NCI-H1436 treated with DMSO at 0.1 percent for 48 hours (cell line): Measurements from ENCODE around the gene IFIT2.
"Not testable (repeated sequence)": the region's sequence is repeated elsewhere in the genome, so short reads cannot be mapped to it uniquely, and the experiment has no call there.

Experiments used
- DNase-seq: peaks from one replicate; lab custom pipeline; 2025; lab: John Stamatoyannopoulos, UW

Gene IFIT2

DNA sequence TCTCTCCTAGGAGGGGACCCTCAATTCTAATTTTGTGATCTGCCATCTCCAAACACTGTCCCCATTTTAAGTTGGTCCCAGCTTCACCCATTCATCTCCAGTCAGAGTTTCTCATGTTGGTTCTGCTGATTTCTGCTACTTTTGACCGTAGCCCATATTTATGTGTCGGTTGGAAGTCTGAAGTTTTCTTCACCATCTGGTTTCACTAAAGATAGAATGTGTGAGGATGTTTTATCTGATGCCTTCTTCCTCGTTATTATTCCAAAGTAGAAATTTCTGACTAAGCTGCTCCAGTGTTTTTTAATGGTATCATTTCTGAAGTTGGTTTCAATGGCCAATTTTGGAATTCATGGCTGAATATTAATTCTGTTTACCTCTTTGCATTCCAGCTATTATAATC lies 21.3 kb upstream of the IFIT2 start:
- DNase-seq: no peak

DNA sequence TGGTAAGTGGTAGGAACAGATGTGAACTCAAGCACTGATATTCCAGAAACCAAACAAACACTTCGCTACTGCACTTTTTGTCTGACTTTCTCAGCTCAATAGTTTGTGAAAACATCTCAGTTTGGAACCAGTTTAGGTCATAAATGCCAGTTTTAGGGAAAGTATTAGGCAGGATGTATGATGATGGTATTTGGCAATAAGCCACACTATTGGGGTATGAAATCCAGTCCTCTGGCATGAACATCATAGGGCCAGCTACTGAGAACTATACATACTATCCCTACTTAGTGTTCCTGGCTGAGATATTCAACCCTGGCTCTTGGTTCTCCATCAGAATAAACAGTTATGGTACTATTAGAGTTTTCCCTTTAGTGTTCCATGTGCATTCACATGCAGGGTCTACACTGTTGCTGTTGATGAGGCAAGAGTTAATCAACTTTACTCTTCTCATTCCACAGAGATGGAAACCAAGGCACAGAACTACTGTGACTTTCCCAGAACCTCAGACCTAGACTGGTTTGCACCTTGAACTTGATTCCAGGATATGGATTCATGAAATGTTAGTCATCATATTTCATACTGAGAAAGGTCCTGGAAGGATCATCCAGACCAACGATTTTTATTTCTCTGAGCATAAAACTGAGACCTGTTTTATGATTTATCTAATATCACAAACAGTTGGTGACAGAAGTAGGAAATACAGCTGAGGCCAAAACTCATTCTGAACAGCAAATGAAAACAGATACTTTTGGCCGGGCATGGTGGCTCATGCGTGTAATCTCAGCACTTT lies 20.0 kb upstream of the IFIT2 start:
- no peak for DNase-seq

DNA sequence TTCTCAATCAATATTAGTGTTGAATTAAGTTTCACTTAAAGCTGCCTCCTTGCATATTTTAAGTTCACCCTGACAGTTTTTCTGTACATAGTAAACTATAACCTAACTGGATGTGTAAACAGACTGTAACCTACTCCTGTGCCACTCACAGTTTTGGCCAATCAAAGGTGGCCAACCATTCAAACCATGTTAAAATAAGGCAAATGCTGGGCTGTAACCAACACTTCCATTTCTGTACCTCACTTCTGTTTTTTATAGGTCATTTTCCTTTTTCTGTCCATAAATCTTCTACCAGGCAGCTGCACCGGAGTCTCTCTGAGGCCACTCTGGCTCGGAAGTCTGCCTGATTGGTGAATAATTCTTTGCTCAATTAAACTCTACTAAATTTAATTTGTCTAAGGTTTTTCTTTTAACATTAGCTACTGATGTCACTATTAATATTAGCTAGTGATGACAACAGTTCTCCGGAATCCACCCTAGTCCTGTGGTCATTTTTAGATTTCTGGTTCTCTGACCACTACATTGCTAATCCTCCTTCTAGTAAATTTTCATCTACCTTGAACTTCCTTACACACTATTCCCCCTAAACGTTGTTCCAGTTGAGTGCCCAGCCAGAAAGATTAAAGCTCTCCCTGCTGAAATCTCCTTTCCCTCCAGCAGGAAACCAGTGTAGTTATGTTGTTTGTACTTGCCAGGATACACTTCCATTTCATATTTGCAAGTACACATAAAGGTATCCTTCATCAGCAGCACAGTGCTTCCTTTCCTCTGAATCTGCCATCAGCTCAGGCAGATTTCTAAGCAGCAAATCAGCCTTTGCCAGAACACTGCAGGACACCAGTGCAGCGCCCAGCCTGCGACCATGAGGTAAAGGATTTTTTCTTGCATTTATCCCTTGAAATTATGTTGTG lies 18.6 kb upstream of the IFIT2 start:
- no peak for DNase-seq

DNA sequence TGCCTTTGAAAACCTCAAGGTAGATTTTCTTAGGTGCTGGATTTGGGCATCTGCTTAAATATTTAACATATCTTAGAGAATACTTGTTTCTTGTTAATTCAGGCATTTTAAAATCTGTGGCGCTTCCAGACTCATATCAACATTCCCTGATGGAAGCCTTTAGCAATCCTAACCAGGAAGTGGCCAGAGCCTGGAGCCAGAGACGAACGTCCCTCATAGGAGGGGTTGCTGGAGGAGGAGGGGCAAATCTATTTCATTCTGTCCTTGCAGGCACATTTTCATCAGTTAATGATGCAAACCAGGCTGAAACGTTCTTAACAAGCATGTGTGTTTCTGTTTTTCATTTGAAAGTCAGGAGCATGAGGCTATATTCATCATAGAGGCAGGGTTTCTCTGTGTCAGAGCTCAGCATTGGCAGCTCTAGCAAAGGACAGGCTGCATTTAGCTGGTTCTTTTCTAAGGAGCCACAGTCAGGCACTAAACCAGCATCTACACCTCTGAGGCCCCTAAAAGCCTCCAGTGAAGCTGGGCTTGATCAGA lies 17.8 kb upstream of the IFIT2 start:
- DNase-seq: no peak

DNA sequence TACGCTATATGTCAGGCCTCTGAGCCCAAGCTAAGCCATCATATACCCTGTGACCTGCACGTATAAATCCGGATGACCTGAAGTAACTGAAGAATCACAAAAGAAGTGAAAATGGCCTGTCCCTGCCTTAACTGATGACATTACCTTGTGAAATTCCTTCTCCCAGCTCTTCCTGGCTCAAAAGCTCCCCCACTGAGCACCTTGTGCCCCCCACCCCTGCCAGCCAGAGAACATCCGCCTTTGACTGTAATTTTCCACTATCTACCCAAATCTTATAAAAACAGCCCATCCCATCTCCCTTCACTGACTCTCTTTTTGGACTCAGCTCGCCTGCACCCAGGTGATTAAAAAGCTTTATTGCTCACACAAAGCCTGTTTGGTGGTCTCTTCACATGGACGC lies 17.1 kb upstream of the IFIT2 start:
- not testable (repeated sequence) for DNase-seq

DNA sequence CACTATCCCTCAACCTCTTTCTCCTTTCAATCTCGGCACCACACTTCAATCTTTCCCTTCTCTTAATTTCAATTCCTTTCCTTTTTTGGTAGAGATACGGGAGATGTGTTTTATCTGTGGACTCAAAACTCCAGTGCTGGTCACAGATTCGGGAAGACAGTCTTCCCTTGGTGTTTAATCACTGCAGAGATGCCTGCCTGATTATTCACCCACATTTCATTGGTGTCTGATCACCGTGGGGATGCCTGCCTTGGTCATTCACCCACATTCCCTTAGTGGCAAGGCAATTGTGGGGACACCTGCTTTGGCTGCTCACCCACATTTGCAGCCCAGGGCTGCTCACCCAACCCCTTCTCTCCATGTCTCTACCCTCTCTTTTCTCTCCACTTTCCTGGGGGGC lies 16.5 kb upstream of the IFIT2 start:
- DNase-seq: not testable (repeated sequence)

DNA sequence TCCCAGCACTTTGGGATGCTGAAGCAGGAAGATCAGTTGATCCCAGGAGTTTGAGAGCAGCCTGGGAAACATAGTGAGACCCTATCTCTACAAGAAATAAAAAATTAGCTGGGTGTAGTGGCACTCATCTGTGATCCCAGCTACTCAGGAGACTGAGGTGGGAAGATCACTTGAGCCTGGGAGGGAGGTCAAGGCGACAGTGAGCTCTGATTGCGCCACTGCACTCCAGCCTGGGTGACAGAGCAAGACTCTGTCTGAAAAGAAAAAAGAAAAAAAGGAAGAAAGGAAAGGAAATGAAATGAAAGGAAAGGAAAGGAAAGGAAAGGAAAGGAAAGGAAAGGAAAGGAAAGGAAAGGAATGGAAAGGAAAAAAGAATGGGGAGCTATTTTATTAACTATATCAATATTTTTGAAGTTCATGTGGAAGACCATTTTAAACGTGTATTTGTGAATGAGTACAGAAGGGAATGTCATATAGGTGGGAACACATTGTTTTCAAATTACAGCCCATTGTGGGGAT lies 7.1 kb upstream of the IFIT2 start:
- DNase-seq: no peak

DNA sequence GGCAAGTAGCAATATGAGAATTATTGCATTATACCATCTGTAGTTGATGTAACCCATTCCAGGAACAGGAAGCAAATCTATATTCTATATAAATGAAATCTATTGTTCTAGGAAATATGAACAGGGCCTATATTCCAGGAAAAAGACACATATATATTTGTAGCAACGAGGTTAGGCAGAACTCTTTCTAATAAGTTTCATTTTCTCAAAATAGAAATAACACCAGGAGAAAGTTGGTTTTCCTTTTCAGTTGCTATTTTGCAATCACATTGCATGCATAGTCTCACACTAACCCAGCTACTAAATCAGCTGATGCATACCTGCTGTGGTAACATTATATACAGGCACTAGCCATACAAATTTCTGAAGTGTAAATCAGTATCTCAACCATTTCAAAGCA lies 6.2 kb upstream of the IFIT2 start:
- no peak for DNase-seq

DNA sequence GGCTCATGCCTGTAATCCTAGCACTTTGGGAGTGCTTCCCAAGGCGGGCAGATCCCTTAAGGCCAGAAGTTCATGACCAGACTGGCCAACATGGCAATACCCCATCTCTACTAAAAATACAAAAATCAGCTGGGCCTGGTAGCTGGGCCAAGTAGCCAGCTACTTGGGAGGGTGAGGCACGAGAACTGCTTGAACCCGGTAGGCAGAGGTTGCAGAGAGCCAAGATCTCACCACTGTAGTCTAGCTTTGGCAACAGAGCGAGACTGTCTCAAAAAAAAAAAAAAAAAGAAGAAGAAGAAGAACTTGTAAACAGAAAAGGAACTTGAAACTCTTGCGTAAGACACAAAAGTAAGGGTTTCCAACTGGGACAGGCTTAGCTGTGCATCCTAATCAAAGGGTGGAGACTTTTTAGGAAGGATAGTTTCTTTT lies 5.6 kb upstream of the IFIT2 start:
- DNase-seq: no peak

DNA sequence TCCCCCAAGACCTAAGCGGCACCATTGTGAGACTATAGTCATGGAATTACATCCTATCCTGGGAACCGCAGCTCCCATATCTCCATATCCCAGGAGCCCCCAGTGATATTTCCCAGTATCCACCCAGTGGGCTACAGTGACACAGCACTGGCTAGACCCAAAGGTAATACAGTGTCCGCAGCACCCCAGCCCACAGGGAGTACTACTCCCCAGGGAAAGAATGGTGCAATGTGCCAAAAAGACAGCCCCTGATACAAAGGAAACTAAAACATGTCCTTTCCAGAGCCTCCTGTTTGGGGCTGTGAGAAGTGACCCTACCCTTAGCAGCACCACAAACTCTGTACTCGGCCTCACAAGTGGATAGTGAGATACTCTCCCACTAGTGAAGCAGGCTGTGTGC lies 4.5 kb upstream of the IFIT2 start:
- DNase-seq: no peak

DNA sequence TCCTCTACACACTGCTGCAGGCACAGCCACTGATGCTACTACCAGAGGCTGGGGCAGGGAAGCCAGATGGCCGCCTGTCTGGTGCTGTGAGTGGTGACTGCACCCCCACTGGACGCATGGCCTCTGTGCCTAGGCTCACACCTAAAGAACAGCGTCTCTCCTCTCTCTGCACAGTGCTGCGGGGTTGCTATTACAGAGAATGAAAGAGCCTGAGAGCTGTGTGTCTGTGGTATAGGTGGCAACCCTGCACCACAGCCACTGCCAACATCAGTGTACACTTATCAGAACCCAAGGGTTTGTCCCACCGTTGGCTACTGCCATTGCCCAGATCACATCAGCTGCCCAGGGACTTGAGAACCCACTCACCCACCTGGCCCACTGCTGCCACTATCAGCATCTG lies 4.1 kb upstream of the IFIT2 start:
- no peak for DNase-seq

DNA sequence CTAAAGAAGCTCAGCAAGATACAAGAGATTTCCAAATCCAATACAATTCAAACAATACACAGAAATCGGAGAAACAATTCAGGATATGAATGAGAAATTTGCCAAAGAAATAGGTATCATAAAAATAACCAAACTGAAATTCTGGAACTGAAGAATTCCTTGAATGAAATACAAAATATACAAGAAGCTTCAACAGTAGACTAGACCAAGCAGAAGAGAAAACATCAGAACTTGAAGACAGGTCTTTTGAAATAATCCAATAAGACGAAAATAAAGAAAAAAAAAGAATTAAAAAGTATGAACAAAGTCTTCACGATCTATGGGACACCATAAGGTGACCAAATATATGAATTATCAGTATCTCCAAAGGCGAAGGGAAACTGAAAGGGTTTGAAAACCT lies 2.8 kb upstream of the IFIT2 start:
- DNase-seq: no peak

DNA sequence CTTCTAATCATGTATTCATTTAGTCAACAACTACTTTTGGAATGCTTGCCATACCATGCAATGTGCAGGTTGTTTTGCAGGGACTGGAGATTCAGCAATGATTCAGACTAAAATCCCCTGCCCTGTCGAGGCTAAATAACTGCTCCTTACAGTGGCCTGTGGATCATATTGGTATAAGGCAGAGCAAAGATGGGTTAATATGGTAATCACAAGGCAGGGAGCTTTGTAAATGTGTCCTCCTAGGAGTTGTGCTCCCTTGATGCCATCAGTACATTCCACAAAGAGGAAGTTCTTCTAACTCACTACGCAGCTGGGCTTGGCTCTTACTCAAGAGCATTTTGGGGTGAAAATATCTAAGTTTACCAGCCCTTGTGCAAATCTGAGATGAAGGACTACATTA lies 614 bp upstream of the IFIT2 start:
- no peak for DNase-seq

DNA sequence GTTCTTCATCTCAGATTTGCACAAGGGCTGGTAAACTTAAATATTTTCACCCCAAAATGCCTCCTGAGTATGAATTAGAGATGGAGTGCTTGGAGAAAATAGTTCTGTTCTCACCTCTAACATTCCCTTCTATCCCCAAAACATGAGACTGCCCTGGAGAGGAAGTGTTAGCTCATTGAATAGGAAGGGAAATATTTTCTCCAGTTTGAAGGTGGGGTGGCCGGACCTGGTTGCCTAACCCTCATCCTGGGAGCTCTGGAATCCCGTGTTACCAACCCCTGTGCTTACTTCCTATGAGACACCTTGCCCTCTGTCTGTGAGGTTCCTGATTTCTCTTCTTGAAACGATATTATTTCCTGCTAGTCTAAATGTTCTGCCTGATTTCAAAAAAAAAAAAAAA lies 779 bp downstream of the IFIT2 start:
- DNase-seq: no peak

DNA sequence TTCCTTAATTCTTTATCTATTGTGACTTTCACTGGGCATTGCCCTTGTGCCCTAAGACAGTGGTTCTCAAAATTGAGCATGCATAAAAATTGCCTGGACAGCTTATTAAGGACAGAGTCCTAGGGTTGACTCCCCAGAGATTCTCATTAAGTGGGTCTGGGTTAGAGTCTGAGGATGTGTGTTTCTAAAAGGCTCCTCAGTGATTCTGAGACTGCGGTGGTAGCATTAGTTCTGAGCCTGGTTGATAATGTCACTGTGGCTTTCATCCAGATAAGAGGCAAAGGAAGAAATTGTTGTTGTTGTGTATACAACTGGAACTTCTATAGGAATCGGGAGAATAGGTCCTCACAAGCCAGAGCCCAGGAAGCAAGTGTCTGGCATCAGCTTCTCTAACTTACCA lies 1.3 kb downstream of the IFIT2 start:
- no peak for DNase-seq

DNA sequence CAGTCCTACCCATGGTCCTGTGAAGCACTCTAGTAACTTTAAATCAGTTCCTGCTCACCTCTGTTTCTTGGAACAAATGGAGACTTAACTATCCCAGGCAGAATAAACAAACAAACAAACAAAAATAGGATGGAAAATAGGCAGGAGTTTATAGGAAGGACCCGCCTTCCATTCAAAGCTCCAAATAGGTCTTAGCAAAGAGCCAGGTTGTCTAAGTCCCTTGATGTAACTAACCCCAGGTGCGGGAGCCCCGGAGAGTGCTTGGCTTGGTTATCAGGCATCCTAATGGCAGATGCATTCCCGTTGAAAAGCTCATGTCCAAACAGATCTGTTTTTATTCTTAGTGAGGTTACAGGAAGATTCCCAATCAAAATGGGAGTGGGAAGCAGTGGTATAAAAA lies 2.2 kb downstream of the IFIT2 start:
- DNase-seq: no peak

DNA sequence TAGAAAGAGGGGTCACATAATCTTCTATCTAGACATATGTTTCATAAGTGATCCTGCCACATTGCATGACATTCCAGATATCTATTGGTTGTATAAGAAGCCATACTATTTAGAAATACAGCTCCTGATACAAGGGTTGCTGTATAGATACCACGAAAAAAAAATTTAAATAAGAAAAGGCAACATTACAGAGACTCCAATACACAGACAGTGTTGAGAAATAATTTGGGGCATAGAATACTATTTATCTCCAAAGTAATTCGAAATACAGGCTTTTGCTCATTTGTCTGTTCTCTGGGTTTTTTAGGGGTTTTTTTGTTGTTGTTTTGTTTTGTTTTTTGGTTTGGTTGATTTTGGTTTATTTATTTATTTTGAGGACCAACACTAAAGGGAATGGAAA lies 2.6 kb downstream of the IFIT2 start:
- DNase-seq: no peak

DNA sequence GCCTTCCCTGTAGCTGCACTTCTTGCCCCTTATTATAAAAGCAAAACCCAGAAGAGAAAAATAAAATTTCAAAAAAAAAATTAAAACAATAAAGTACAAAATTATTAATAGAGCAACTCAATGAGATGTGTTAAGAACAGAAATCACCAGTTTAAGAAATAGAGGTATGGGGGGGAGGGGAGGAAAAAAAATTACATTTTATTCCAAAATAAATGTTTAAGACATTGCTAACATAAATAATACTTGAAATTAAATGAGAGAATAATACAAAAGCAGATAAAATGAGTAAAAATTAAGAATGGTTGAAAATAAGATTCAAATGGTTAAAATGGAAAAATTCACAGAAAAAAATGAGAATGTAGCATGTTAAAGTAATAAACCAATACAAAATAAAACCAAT lies 3.1 kb downstream of the IFIT2 start:
- DNase-seq: no peak

DNA sequence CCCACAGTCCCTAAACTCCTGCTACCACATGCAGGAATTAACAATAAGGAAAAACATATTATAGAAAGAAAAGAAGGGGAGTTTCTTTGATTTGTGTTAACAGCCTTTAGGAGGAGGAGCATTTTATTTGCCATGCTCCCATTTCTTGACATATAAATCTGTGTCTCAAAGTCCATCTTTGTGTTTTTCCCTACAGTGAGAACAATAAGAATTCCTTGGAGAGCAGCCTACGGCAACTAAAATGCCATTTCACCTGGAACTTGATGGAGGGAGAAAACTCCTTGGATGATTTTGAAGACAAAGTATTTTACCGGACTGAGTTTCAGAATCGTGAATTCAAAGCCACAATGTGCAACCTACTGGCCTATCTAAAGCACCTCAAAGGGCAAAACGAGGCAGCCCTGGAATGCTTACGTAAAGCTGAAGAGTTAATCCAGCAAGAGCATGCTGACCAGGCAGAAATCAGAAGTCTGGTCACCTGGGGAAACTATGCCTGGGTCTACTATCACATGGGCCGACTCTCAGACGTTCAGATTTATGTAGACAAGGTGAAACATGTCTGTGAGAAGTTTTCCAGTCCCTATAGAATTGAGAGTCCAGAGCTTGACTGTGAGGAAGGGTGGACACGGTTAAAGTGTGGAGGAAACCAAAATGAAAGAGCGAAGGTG lies 4.1 kb downstream of the IFIT2 start:
- DNase-seq: no peak

DNA sequence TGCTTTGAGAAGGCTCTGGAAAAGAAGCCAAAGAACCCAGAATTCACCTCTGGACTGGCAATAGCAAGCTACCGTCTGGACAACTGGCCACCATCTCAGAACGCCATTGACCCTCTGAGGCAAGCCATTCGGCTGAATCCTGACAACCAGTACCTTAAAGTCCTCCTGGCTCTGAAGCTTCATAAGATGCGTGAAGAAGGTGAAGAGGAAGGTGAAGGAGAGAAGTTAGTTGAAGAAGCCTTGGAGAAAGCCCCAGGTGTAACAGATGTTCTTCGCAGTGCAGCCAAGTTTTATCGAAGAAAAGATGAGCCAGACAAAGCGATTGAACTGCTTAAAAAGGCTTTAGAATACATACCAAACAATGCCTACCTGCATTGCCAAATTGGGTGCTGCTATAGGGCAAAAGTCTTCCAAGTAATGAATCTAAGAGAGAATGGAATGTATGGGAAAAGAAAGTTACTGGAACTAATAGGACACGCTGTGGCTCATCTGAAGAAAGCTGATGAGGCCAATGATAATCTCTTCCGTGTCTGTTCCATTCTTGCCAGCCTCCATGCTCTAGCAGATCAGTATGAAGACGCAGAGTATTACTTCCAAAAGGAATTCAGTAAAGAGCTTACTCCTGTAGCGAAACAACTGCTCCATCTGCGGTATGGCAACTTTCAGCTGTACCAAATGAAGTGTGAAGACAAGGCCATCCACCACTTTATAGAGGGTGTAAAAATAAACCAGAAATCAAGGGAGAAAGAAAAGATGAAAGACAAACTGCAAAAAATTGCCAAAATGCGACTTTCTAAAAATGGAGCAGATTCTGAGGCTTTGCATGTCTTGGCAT lies 4.8 kb downstream of the IFIT2 start:
- no peak for DNase-seq

DNA sequence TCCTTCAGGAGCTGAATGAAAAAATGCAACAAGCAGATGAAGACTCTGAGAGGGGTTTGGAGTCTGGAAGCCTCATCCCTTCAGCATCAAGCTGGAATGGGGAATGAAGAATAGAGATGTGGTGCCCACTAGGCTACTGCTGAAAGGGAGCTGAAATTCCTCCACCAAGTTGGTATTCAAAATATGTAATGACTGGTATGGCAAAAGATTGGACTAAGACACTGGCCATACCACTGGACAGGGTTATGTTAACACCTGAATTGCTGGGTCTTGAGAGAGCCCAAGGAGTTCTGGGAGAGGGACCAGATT lies 5.4 kb downstream of the IFIT2 start:
- DNase-seq: no peak

DNA sequence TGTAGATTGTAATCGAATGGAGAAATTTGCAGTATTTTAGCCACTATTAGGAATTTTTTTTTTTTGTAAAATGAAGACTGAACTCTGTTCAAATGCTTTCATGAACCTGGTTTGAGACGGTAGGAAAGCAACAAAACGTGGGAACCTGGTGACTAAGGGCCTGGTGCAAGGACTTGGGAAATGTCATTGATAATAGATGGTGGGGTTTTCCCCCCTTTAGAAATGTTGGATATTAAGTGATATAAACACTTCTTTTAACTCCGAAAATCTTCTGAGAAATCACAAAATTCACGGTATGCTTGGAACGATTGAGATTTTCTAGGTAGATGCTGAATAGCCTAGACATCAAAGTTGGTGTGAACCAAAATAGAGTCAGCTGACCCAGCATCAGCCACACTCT lies 6.4 kb downstream of the IFIT2 start:
- no peak for DNase-seq
